HEK293 (cell line): ENCODE results near the gene PIK3R1.

Source experiments
- CTCF ChIA-PET: fragments of 350-600 bp; formaldehyde crosslinking; extraction: SDS; loops from one replicate; lab custom pipeline; 2021; ENCODE audit warnings: antibody characterized with exemption; lab: Yijun Ruan, JAX
- POLR2A ChIA-PET: fragments of 300-600 bp; formaldehyde crosslinking; extraction: SDS; loops from one replicate; lab custom pipeline; 2020; ENCODE audit warnings: antibody characterized with exemption, inconsistent platforms; lab: Yijun Ruan, JAX
- H3K27ac ChIP-seq: fragments of 200-500 bp; sonication (Bioruptor generic); 2 replicates; pipeline ENCODE4 v1.5.1; 2014; ENCODE audit warnings: low read depth, low read length, control low read depth, inconsistent platforms; ENCODE audit errors: extremely low read depth
- H3K36me3 ChIP-seq, 2 experiments: fragments of 200-500 bp in 1 of 2; sonication (Bioruptor generic) in 1 of 2; 1 replicate in 1 of 2; 2 replicates in 1 of 2; pipeline ENCODE4 v1.5.1; 2014 to 2017; ENCODE audit warnings: inconsistent platforms in 2 of 2, low read length in 2 of 2; ENCODE audit not compliant: control insufficient read depth in 2 of 2, insufficient read depth in 1 of 2
- H3K4me1 ChIP-seq: fragments of 200-500 bp; sonication (Bioruptor generic); 2 replicates; pipeline ENCODE4 v1.5.1; 2014; ENCODE audit warnings: mild to moderate bottlenecking, low read length, inconsistent platforms; ENCODE audit not compliant: control insufficient read depth, insufficient read depth
- H3K4me3 ChIP-seq: 2 replicates; pipeline ENCODE4 v1.5.1; 2011; ENCODE audit warnings: low read depth, mild to moderate bottlenecking, control low read depth, low read length, moderate library complexity
- H3K9me3 ChIP-seq: fragments of 200-500 bp; sonication (Bioruptor generic); 2 replicates; pipeline ENCODE4 v1.5.1; 2014; ENCODE audit warnings: low read depth, low read length, inconsistent platforms; ENCODE audit not compliant: control insufficient read depth, insufficient read depth
- EGR2 ChIP-seq: fragments of 450-650 bp; formaldehyde crosslinking; IDR thresholded peaks from 2 replicates; pipeline ENCODE4 v1.5.1; 2016; ENCODE audit warnings: low read depth, missing biosample characterization, missing genetic modification characterization
- GLI4 ChIP-seq: fragments of 450-650 bp; formaldehyde crosslinking; IDR thresholded peaks from 2 replicates; pipeline ENCODE4 v1.5.1; 2016; ENCODE audit warnings: missing biosample characterization, missing genetic modification characterization
- KLF1 ChIP-seq: fragments of 450-650 bp; formaldehyde crosslinking; IDR thresholded peaks from 2 replicates; pipeline ENCODE4 v1.5.1; 2016; ENCODE audit warnings: missing biosample characterization, missing genetic modification characterization
- MYNN ChIP-seq: fragments of 450-650 bp; formaldehyde crosslinking; IDR thresholded peaks from 2 replicates; pipeline ENCODE4 v1.5.1; 2016; ENCODE audit warnings: missing biosample characterization, missing genetic modification characterization, borderline replicate concordance
- ZBTB8A ChIP-seq: fragments of 450-650 bp; formaldehyde crosslinking; IDR thresholded peaks from 2 replicates; pipeline ENCODE4 v1.5.1; 2016; ENCODE audit warnings: missing biosample characterization, missing genetic modification characterization
- ZFHX2 ChIP-seq: fragments of 450-650 bp; formaldehyde crosslinking; conservative IDR thresholded peaks from 2 replicates; pipeline ENCODE4 v1.5.1; 2016; ENCODE audit warnings: missing biosample characterization, missing genetic modification characterization
- ZFP37 ChIP-seq: fragments of 450-650 bp; formaldehyde crosslinking; IDR thresholded peaks from 2 replicates; pipeline ENCODE4 v1.5.1; 2016; ENCODE audit warnings: missing biosample characterization, missing genetic modification characterization
- ZNF10 ChIP-seq: fragments of 450-650 bp; formaldehyde crosslinking; IDR thresholded peaks from 2 replicates; pipeline ENCODE4 v1.5.1; 2017; ENCODE audit warnings: missing biosample characterization, missing genetic modification characterization
- ZNF16 ChIP-seq: fragments of 450-650 bp; formaldehyde crosslinking; IDR thresholded peaks from 2 replicates; pipeline ENCODE4 v1.5.1; 2016; ENCODE audit warnings: low read depth, missing biosample characterization, missing genetic modification characterization
- ZNF175 ChIP-seq: fragments of 450-650 bp; formaldehyde crosslinking; IDR thresholded peaks from 2 replicates; pipeline ENCODE4 v1.5.1; 2016; ENCODE audit warnings: missing biosample characterization, missing genetic modification characterization
- ZNF2 ChIP-seq: fragments of 450-650 bp; formaldehyde crosslinking; IDR thresholded peaks from 2 replicates; pipeline ENCODE4 v1.5.1; 2016; ENCODE audit warnings: missing biosample characterization, missing genetic modification characterization
- ZNF211 ChIP-seq: fragments of 450-650 bp; formaldehyde crosslinking; IDR thresholded peaks from 2 replicates; pipeline ENCODE4 v1.5.1; 2016; ENCODE audit warnings: low read depth, missing biosample characterization, missing genetic modification characterization
- ZNF239 ChIP-seq: fragments of 450-650 bp; formaldehyde crosslinking; IDR thresholded peaks from 2 replicates; pipeline ENCODE4 v1.5.1; 2016; ENCODE audit warnings: missing biosample characterization, missing genetic modification characterization
- ZNF24 ChIP-seq: fragments of 450-650 bp; formaldehyde crosslinking; IDR thresholded peaks from 2 replicates; pipeline ENCODE4 v1.5.1; 2016; ENCODE audit warnings: missing biosample characterization, missing genetic modification characterization
- ZNF548 ChIP-seq: fragments of 450-650 bp; formaldehyde crosslinking; IDR thresholded peaks from 2 replicates; pipeline ENCODE4 v1.5.1; 2016; ENCODE audit warnings: missing biosample characterization, missing genetic modification characterization
- ZNF561 ChIP-seq: fragments of 450-650 bp; IDR thresholded peaks from 2 replicates; pipeline ENCODE4 v1.5.1; 2018; ENCODE audit warnings: missing biosample characterization, missing genetic modification characterization, borderline replicate concordance
- ZNF621 ChIP-seq: fragments of 450-650 bp; formaldehyde crosslinking; IDR thresholded peaks from 2 replicates; pipeline ENCODE4 v1.5.1; 2017; ENCODE audit warnings: missing biosample characterization, missing genetic modification characterization
- ZNF677 ChIP-seq: fragments of 450-650 bp; IDR thresholded peaks from 2 replicates; pipeline ENCODE4 v1.5.0; 2018; ENCODE audit warnings: missing biosample characterization, mild to moderate bottlenecking, missing genetic modification characterization, moderate library complexity
- ZNF791 ChIP-seq: fragments of 450-650 bp; formaldehyde crosslinking; IDR thresholded peaks from 2 replicates; pipeline ENCODE4 v1.5.1; 2016; ENCODE audit warnings: missing biosample characterization, missing genetic modification characterization
- ZSCAN30 ChIP-seq: fragments of 450-650 bp; IDR thresholded peaks from 2 replicates; pipeline ENCODE4 v1.5.1; 2018; ENCODE audit warnings: missing biosample characterization, mild to moderate bottlenecking, missing genetic modification characterization, moderate library complexity
- TF ChIP-seq, protein P1 (sequence below): fragments of 450-650 bp; formaldehyde crosslinking; IDR thresholded peaks from 2 replicates; pipeline ENCODE4 v1.5.1; 2016; ENCODE audit warnings: missing biosample characterization, missing genetic modification characterization
- TF ChIP-seq, protein P2 (sequence below): fragments of 450-650 bp; formaldehyde crosslinking; IDR thresholded peaks from 2 replicates; pipeline ENCODE4 v1.5.1; 2016; ENCODE audit warnings: missing biosample characterization, missing genetic modification characterization
- TF ChIP-seq, protein P3 (sequence below): fragments of 450-650 bp; formaldehyde crosslinking; optimal IDR thresholded peaks from 2 replicates; pipeline ENCODE3; 2016; ENCODE audit warnings: missing biosample characterization, mild to moderate bottlenecking, missing genetic modification characterization
- TF ChIP-seq, protein P4 (sequence below): fragments of 450-650 bp; formaldehyde crosslinking; IDR thresholded peaks from 2 replicates; pipeline ENCODE4 v1.5.1; 2017; ENCODE audit warnings: missing biosample characterization, missing genetic modification characterization

PIK3R1 gene

GRCh38 chr5:68331192-68332079 lies 115.9 kb downstream of the PIK3R1 start:
- Histone ChIP-seq H3K4me3 (no peak overlapping the region), H3K4me1 (no peaks in the 10 kb centered on the region)
- TF ChIP-seq ZNF16 (tag by site-specific recombination) (no peak), ZBTB8A (no peak), GLI4 (no peak), ZFHX2 (tag by site-specific recombination) (no peak), ZNF677 (tag by site-specific recombination) (no peak), ZNF2 (tag by site-specific recombination) (no peak), KLF1 (tag by site-specific recombination) (no peak), MYNN (no peak)
- TF ChIP-seq, protein P1, sequence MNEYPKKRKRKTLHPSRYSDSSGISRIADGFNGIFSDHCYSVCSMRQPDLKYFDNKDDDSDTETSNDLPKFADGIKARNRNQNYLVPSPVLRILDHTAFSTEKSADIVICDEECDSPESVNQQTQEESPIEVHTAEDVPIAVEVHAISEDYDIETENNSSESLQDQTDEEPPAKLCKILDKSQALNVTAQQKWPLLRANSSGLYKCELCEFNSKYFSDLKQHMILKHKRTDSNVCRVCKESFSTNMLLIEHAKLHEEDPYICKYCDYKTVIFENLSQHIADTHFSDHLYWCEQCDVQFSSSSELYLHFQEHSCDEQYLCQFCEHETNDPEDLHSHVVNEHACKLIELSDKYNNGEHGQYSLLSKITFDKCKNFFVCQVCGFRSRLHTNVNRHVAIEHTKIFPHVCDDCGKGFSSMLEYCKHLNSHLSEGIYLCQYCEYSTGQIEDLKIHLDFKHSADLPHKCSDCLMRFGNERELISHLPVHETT (tag by site-specific recombination) = no peak
- TF ChIP-seq, protein P2, sequence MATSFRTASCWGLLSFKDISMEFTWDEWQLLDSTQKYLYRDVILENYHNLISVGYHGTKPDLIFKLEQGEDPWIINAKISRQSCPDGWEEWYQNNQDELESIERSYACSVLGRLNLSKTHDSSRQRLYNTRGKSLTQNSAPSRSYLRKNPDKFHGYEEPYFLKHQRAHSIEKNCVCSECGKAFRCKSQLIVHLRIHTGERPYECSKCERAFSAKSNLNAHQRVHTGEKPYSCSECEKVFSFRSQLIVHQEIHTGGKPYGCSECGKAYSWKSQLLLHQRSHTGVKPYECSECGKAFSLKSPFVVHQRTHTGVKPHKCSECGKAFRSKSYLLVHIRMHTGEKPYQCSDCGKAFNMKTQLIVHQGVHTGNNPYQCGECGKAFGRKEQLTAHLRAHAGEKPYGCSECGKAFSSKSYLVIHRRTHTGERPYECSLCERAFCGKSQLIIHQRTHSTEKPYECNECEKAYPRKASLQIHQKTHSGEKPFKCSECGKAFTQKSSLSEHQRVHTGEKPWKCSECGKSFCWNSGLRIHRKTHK (tag by site-specific recombination) = no peak
- TF ChIP-seq, all 188 proteins: peak for 0
- POLR2A ChIA-PET = no interaction called here
- Histone ChIP-seq H3K27ac (no peak overlapping the region), H3K36me3 (no peaks in the 10 kb centered on the region), H3K9me3 (no peaks in the 10 kb centered on the region)
- CTCF ChIA-PET = interaction anchor here (1.0 kb wide), 1 partner anchor 45 kb away, joined by 3 read pairs; no protein-coding TSS in a partner anchor

GRCh38 chr5:68332080-68332451 lies 116.5 kb downstream of the PIK3R1 start:
- Histone ChIP-seq H3K9me3 (no peaks in the 10 kb centered on the region), H3K27ac (no peak overlapping the region), H3K4me3 (no peak overlapping the region), H3K4me1 (no peaks in the 10 kb centered on the region), H3K36me3 (no peaks in the 10 kb centered on the region)
- CTCF ChIA-PET = no interaction called here
- POLR2A ChIA-PET = no interaction called here
- TF ChIP-seq, protein P3, sequence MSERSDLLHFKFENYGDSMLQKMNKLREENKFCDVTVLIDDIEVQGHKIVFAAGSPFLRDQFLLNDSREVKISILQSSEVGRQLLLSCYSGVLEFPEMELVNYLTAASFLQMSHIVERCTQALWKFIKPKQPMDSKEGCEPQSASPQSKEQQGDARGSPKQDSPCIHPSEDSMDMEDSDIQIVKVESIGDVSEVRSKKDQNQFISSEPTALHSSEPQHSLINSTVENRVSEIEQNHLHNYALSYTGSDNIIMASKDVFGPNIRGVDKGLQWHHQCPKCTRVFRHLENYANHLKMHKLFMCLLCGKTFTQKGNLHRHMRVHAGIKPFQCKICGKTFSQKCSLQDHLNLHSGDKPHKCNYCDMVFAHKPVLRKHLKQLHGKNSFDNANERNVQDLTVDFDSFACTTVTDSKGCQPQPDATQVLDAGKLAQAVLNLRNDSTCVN = no peak
- TF ChIP-seq ZNF175 (no peak), ZNF211 (tag by site-specific recombination) (no peak), ZNF548 (tag by site-specific recombination) (no peak), ZNF791 (no peak), ZSCAN30 (tag by site-specific recombination) (no peak), ZNF239 (no peak), EGR2 (tag by site-specific recombination) (no peak), ZNF10 (no peak), ZFP37 (tag by site-specific recombination) (no peak), ZNF561 (tag by site-specific recombination) (no peak), ZNF16 (tag by site-specific recombination) (no peak), ZNF621 (tag by site-specific recombination) (no peak), ZNF24 (tag by site-specific recombination) (no peak)
- TF ChIP-seq, protein P4, sequence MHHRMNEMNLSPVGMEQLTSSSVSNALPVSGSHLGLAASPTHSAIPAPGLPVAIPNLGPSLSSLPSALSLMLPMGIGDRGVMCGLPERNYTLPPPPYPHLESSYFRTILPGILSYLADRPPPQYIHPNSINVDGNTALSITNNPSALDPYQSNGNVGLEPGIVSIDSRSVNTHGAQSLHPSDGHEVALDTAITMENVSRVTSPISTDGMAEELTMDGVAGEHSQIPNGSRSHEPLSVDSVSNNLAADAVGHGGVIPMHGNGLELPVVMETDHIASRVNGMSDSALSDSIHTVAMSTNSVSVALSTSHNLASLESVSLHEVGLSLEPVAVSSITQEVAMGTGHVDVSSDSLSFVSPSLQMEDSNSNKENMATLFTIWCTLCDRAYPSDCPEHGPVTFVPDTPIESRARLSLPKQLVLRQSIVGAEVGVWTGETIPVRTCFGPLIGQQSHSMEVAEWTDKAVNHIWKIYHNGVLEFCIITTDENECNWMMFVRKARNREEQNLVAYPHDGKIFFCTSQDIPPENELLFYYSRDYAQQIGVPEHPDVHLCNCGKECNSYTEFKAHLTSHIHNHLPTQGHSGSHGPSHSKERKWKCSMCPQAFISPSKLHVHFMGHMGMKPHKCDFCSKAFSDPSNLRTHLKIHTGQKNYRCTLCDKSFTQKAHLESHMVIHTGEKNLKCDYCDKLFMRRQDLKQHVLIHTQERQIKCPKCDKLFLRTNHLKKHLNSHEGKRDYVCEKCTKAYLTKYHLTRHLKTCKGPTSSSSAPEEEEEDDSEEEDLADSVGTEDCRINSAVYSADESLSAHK (tag by site-specific recombination) = no peak
